ENCODE results near the gene WDR82. TPM values are rescaled to one million over a fixed set of nuclear protein-coding genes. Genes with fewer than 3 reads are reported as not detected.

The WDR82 gene
- total RNA-seq, 2 donors from 2014 or later: 81.1 to 106 TPM

DNA sequence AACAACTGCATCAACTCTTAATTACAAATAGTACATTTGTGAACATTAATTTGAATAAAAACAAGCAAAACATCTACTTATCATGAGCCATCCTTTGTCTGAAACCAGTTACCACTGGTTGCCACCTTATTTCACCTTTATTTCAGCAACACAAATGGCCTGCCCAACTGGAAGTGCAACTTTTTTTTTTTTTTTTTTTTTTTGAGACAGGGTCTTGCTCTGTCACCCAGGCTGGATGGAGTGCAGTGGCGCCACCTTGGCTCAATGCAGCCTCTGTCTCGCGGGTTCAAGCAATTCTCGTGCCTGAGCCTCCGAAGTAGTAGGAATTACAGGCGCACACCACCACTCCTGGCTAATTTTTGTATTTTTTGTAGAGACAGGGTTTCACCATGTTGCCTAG, 13.1 kb downstream of the WDR82 start:
- H3K27ac Mint-ChIP-seq: no peak overlapping the region
- no peaks in the 10 kb centered on the region for H3K9me3 Mint-ChIP-seq
- H3K36me3 Mint-ChIP-seq (ENCODE audit: low read depth): peaks cover 100% of the 10 kb centered on the region
- peaks cover 52% of the 10 kb centered on the region for H3K4me1 Mint-ChIP-seq
- ATAC-seq (replicated peaks): no peak
- H3K27me3 Mint-ChIP-seq: no peaks in the 10 kb centered on the region
- no peak overlapping the region for H3K4me3 Mint-ChIP-seq

DNA sequence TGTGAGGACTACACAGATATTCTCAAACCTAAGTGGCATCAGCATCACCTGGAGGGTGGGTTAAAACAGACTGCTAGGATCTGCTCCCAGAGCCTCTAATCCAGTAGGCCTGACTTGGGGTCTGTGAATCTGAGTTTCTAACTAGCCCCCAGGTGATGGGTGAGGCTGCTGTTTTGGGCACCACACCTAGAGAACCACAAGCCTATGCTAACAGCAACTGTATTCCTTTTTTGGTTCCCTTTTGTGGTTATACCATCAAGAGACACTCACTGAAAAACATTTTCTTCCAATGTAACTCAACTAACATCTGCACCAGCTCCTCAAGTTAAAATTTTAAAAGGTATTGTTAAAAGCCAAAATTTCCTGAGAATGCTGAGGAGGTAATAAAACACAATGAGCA, 16.0 kb downstream of the WDR82 start:
- ATAC-seq (replicated peaks): no peak
- Mint-ChIP-seq H3K9me3 (no peaks in the 10 kb centered on the region), H3K4me3 (peak overlapping the region; percentile 61), H3K27me3 (no peaks in the 10 kb centered on the region), H3K27ac (peak overlapping the region; percentile 88), H3K36me3 (ENCODE audit: low read depth) (peaks cover 100% of the 10 kb centered on the region), H3K4me1 (peaks cover 58% of the 10 kb centered on the region)

DNA sequence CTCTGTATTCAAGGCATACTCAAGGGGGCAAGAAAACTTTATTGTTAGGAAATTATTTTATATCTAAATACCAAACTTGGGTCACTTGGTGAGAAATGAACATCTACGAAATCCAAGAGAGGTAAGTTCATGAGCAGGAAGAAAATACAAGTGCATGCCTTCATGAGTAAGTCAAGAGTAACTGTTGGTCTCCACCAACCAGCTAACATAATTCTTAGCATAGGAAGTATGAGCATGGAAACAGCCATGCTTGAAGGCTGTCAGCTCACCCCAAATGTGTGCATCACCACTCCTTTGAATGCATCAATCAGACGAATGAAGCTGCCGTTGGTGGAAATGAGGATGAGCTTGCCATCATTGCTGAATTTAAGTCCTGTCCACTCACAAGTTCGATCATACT, 19.0 kb downstream of the WDR82 start:
- H3K4me1 Mint-ChIP-seq: peaks cover 70% of the 10 kb centered on the region
- ATAC-seq (replicated peaks): peak; percentile 57
- no peaks in the 10 kb centered on the region for H3K27me3 Mint-ChIP-seq
- H3K4me3 Mint-ChIP-seq: peak overlapping the region; percentile 44
- H3K27ac Mint-ChIP-seq: peak overlapping the region; percentile 74
- H3K9me3 Mint-ChIP-seq: no peaks in the 10 kb centered on the region
- H3K36me3 Mint-ChIP-seq (ENCODE audit: low read depth): peaks cover 100% of the 10 kb centered on the region

DNA sequence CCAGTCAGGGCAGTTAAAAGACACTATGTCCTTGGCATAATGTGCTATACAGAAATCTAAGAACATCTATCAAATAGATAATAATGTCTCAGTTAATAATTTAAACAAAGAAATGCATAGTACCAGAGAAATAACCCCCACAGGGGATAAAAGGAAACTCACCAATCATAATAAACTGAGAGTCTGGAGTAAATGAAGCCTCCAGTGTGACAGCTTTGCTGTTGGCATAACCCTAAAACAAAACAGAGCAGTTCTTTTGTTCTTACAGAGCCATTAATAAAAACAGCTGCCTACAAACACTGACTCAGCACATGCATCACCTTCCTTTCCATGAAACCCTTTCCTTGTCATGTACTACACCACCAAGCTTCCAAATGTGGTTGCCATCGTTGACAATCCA, 19.4 kb downstream of the WDR82 start:
- peaks cover 100% of the 10 kb centered on the region for H3K36me3 Mint-ChIP-seq (ENCODE audit: low read depth)
- H3K27ac Mint-ChIP-seq: peak overlapping the region; percentile 74
- no peaks in the 10 kb centered on the region for H3K27me3 Mint-ChIP-seq
- peak overlapping the region; percentile 44 for H3K4me3 Mint-ChIP-seq
- ATAC-seq (replicated peaks): peak; percentile 74
- peaks cover 70% of the 10 kb centered on the region for H3K4me1 Mint-ChIP-seq
- H3K9me3 Mint-ChIP-seq: no peaks in the 10 kb centered on the region

DNA sequence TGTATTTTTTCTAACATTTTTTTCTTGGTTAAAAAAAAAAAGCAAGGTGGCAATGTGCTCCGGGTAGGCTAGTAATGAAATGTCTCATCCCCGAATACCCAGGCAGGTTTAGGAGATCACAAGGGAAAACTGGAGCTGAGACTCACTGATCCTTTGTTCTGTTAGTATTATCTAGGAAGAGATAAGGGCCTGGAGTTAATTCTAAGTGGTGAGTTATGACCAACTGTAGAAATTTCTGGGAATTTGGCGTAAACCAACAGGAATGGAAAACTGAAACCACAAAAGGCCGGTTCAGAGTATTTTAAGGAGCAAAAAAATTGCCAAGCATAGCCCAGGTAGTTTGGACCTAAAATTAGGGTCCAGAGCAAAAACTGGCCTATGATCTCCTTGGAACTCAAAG, 20.5 kb downstream of the WDR82 start:
- Mint-ChIP-seq H3K27ac (peak overlapping the region; percentile 74), H3K36me3 (ENCODE audit: low read depth) (peaks cover 100% of the 10 kb centered on the region), H3K27me3 (no peaks in the 10 kb centered on the region), H3K9me3 (no peaks in the 10 kb centered on the region), H3K4me1 (peaks cover 70% of the 10 kb centered on the region), H3K4me3 (peak overlapping the region; percentile 44)
- no peak for ATAC-seq (replicated peaks)

DNA sequence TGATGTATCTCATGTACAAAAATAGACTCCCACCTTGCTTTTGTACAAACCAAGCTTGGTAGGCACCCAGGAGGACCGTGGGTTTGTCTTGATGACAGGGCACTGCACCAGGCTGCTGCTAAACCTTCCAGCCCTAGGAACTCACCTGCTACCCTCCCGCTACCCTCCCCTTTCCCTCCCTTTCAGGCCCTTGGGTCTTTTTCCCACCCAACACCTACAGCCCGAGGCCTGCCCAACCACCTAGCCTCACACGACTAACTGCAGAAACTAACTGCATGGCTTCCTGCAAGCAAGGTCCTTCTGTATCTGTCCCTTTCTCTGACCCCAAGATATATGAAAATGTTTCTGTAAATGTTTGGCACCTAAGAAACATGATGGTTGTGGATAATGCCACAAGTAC, 21.8 kb downstream of the WDR82 start:
- ATAC-seq (replicated peaks): no peak

DNA sequence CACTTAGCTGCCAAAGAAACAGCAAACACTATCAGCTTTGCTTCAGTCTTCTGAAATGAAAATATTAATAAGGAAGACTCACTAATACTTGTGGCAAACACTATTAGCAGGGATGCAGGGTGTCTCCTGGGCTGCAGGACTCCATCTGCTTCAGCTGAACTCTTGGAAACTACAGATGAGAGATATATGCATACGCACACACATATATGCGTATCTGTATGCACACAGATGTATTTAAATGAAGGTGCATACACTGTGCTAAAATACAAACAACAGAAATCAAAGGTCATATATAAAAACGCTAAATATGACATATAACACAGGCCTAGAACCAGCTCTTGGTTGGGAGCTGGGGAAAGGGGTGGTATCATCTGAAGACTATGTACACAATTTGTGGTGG, 22.3 kb downstream of the WDR82 start:
- peaks cover 100% of the 10 kb centered on the region for H3K36me3 Mint-ChIP-seq (ENCODE audit: low read depth)
- peak overlapping the region; percentile 74 for H3K27ac Mint-ChIP-seq
- peaks cover 68% of the 10 kb centered on the region for H3K4me1 Mint-ChIP-seq
- no peak for ATAC-seq (replicated peaks)
- H3K9me3 Mint-ChIP-seq: no peaks in the 10 kb centered on the region
- no peak overlapping the region for H3K4me3 Mint-ChIP-seq
- H3K27me3 Mint-ChIP-seq: no peaks in the 10 kb centered on the region

More for the DNA sequence above, 21.8 kb downstream of the WDR82 start:
- Mint-ChIP-seq H3K4me3 (peak overlapping the region; percentile 44), H3K27me3 (no peaks in the 10 kb centered on the region), H3K27ac (peak overlapping the region; percentile 74), H3K9me3 (no peaks in the 10 kb centered on the region), H3K4me1 (peaks cover 68% of the 10 kb centered on the region), H3K36me3 (ENCODE audit: low read depth) (peaks cover 100% of the 10 kb centered on the region)

DNA sequence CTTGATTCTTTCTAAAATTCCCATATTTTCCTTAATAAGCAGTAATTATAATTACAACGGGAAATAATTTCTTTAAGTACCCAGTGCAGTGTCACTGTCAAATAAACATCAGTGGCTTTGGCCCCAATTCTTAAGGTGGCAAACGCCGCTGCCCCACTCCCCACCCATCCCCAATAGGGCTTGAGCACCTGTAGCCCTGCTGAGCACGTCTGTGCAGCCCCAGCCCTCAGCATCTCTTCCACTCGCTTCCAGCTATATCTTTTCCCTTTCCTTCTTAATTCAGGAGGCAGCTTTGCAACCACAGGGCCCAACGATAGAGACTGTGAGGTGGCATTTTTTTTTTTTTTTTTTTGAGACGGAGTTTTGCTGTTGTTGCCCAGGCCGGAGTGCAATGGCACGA, 23.8 kb downstream of the WDR82 start:
- Mint-ChIP-seq H3K27ac (peak overlapping the region; percentile 74), H3K9me3 (no peaks in the 10 kb centered on the region), H3K4me1 (peaks cover 72% of the 10 kb centered on the region), H3K27me3 (no peaks in the 10 kb centered on the region), H3K4me3 (peak overlapping the region; percentile 83), H3K36me3 (ENCODE audit: low read depth) (peaks cover 100% of the 10 kb centered on the region)
- ATAC-seq (replicated peaks): no peak

DNA sequence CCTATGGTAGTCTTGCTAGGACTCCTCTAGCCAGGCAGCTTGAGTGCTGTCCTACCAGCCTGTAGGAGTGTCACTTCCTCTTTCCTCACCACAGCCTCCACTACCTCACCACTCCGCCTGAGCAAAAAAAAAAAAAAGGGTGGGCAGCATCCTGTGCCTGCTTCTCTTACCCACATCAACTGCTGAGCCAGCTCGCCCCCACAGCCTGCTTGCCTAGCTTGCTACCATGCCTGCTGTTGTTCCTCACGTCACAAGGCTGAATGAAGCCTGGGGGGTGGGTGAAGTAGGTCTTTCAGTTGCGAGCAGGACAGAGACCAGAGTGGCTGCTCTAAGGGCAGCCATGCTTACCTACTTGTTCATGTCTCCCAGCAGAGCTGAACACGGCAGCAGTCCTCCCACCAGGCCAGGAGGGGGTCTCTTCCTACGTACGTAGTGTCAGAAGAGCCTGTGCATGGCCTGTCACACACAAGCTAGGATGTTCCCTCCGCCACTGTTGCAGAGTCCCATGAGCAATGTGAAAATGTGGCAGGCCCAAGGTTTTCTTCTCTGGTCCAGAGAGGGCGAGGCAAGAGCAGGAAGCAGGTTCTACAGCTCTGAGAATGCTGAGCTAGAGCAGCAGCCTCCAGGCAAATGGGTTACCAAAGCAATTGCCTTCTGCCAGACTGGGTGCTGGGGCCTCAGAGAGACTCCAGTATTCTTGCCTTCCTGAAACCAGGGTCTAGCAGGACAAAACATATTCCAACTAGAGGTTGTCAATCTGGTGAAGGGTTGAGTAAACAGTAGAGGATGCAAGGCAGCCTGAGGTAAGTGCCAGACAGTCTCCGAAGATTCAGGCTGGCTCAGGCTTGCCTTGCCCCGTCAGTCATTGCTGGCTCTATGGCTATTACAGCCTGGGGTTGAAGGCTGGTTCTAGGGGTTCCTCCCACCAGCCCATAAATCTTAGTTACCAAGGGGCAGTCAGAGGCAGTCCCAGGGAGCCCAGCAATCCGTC, 24.8 kb downstream of the WDR82 start:
- H3K4me1 Mint-ChIP-seq: peaks cover 67% of the 10 kb centered on the region
- H3K27ac Mint-ChIP-seq: peak overlapping the region; percentile 90
- ATAC-seq (replicated peaks): peak; percentile 95
- peak overlapping the region; percentile 83 for H3K4me3 Mint-ChIP-seq
- no peaks in the 10 kb centered on the region for H3K27me3 Mint-ChIP-seq
- H3K9me3 Mint-ChIP-seq: no peaks in the 10 kb centered on the region
- peaks cover 100% of the 10 kb centered on the region for H3K36me3 Mint-ChIP-seq (ENCODE audit: low read depth)

DNA sequence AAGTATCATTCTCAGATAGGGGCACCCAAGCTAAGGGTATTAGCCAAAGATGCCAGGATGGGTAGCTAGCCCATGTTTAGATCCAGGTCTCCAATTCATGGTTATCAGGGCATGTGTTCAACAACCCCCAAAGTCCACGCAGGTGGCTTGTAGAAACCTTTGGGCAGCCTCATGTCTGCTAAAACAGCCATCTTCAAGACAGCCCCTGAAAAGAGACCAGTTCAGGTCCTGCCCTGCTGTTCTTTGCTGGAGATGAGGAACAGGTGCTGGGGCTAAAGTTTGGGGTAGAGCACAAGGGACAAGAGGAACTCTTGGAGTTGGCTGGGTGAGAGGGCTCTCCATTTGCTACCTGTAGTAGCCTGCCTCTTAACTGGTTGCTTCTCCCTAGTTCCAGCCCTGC, 28.3 kb downstream of the WDR82 start:
- Mint-ChIP-seq H3K4me1 (peaks cover 55% of the 10 kb centered on the region), H3K27ac (peak overlapping the region; percentile 92), H3K27me3 (no peaks in the 10 kb centered on the region), H3K4me3 (peak overlapping the region; percentile 97), H3K36me3 (ENCODE audit: low read depth) (peaks cover 95% of the 10 kb centered on the region), H3K9me3 (no peaks in the 10 kb centered on the region)
- ATAC-seq (replicated peaks): no peak

DNA sequence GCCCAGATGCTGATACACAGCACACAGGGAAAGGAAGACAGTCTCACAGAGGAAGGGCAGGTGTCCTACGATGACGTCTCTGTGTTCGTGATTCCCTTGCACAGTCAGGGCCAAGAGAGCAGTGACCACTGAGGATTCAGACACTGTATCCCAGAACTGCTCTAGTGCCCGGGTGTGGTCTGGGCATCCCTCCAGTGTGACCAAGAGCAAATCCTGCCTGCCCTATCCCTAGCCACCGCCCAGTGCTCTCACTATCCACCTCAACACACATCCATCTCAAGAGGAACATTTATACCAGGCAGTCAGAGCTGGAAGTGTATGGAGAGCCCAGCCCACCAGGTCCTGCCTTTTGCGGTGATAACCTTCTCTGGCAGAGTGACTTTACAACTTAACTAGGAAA, 28.8 kb downstream of the WDR82 start:
- Mint-ChIP-seq H3K9me3 (no peaks in the 10 kb centered on the region), H3K36me3 (ENCODE audit: low read depth) (peaks cover 95% of the 10 kb centered on the region), H3K4me1 (peaks cover 54% of the 10 kb centered on the region), H3K4me3 (peak overlapping the region; percentile 97), H3K27me3 (no peaks in the 10 kb centered on the region), H3K27ac (peak overlapping the region; percentile 92)
- ATAC-seq (replicated peaks): no peak

DNA sequence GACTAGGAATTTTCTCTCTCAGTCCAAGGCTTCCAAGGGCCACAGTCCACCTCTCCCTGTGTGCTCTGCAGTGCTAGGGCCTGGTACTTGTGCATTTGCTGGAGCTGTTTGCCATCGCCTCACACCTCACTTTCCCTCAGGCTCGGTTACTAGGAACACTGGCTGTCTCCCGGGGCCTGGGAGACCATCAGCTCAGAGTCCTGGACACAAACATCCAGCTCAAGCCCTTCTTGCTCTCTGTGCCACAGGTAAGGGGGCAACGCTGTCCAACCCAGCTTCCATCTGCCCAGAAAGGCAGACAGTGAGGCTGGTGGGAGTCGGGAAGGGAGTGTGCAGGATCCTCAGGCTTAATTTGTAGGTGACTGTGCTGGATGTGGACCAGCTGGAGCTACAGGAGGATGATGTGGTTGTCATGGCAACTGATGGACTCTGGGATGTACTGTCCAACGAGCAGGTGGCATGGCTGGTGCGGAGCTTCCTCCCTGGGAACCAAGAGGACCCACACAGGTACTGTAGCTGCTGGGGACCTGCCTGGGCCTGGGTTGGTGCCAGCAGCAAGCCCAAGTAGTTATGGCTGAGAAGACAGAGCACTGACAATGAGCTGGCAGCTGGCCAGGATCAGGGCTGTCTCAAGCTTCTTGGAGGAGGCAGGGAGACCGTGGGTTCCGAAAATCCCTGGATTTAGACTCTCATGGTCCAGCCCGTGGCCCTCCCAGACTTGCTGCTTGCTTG, 29.5 kb downstream of the WDR82 start:
- no peaks in the 10 kb centered on the region for H3K9me3 Mint-ChIP-seq
- H3K27ac Mint-ChIP-seq: peak overlapping the region; percentile 92
- no peaks in the 10 kb centered on the region for H3K27me3 Mint-ChIP-seq
- peaks cover 95% of the 10 kb centered on the region for H3K36me3 Mint-ChIP-seq (ENCODE audit: low read depth)
- peak overlapping the region; percentile 97 for H3K4me3 Mint-ChIP-seq
- ATAC-seq (replicated peaks): no peak
- peaks cover 51% of the 10 kb centered on the region for H3K4me1 Mint-ChIP-seq

DNA sequence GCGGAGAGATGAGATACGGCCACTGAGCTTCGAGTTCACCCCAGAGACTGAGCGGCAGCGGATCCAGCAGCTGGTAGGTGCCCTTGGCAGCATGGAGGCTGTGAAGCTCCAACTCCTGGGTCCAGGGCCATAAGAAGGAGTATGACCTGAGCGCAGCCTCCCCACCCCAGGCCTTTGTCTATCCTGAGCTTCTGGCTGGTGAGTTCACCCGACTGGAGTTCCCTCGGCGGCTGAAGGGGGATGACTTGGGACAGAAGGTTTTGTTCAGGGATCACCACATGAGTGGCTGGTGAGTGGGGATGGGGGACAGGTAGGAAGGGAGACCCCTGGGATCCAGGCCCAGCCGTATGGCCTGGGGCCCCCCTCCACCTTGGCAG, 30.3 kb downstream of the WDR82 start:
- Mint-ChIP-seq H3K36me3 (ENCODE audit: low read depth) (peaks cover 88% of the 10 kb centered on the region), H3K27me3 (no peaks in the 10 kb centered on the region), H3K4me3 (peak overlapping the region; percentile 97), H3K27ac (peak overlapping the region; percentile 92), H3K4me1 (peaks cover 50% of the 10 kb centered on the region), H3K9me3 (no peaks in the 10 kb centered on the region)
- ATAC-seq (replicated peaks): no peak

DNA sequence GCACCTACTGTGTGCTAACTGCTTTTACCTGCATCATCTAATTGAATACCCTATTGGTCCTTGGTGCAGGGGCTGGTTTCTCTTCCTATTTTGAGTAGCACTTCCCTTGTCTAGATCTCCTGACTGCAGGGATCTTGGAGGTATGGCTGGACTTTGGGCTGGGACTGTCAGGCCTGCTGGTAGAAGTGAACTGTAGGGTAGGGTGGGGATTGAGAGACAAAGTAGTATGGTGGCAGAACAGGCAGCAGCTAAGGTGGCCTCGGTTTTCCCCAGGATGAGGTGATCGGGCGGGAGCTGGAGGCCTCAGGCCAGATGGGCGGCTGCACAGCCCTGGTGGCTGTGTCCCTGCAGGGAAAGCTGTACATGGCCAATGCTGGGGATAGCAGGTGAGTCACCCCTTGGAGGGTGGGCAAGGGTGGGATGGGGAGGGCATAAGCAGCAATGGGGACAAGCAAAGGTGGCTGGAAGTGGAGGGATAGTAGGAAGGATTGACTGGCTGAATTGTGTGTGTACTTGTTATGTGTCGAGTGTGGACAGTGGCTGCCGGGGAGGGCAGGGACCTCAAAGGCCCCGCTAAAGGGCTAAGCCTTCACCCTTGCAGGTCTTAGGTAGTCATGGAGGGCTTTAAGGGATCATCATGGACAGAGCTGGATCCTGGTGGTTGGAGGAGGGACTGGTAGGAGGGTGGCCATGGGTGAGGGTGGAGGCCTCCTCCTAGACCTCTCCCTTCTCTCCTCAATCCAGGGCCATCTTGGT, 30.9 kb downstream of the WDR82 start:
- H3K9me3 Mint-ChIP-seq: no peaks in the 10 kb centered on the region
- peaks cover 83% of the 10 kb centered on the region for H3K36me3 Mint-ChIP-seq (ENCODE audit: low read depth)
- H3K4me1 Mint-ChIP-seq: peaks cover 44% of the 10 kb centered on the region
- H3K27ac Mint-ChIP-seq: peak overlapping the region; percentile 92
- peak overlapping the region; percentile 97 for H3K4me3 Mint-ChIP-seq
- no peaks in the 10 kb centered on the region for H3K27me3 Mint-ChIP-seq
- no peak for ATAC-seq (replicated peaks)

Data from activated T-helper 17 cell treated with anti-CD3 and anti-CD28 coated beads, Interleukin-2, amount 50 U/mL, for 72 hours (primary cell).